Stimulated activated CD4-positive, alpha-beta T cell treated with anti-CD3 and anti-CD28 coated beads, TNF-alpha, amount 100 ng/mL, for 24 hours (primary cell): ENCODE data around the gene SKOR1.
A peak's percentile ranks its signal among the peaks of the same experiment; 100 is the strongest.

Experiments used
- DNase-seq, 3 experiments: peaks; one replicate each; pipeline ENCODE4 v3.0.0-alpha.2; 2020; ENCODE audit warnings: low read depth in 3 of 3

SKOR1 gene

DNA sequence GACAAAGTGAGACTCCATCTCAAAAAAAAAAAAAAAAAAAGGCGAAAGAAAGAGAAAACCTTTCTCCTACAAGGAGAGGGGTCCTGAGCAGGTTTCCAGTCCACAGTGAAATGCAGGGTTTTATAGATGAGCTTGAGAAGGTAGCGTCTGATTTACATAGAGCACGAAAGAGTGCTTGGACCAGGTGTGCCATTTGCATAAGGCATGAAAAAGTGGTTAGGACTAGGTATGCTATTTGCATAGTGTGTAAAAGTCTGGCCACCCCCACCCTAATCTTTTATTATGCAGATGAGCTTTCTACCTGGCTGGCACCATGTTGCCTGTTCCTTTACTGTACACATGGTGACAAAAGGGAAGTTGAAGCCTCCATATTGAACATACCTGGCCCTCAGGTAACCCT, 28.1 kb downstream of the SKOR1 start:
- DNase-seq: no peak

DNA sequence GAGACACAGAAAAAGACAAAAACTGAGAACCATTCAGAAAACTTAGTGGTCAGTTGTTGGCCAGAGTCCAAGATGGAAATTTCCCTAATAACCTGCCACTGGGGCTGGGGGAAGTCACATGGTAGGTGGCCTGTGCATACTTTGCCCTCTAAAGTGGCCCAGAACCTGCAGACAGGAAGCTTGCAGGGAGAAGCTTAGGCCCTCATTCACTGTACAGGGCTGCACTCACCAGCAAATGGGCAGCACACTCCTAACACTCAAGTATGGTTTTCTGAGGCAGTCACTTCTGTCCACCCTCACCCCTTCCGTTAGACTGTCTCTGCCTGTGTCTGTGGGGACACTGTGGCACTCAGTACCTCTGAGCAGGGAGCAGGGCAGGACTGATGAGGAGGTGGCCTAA, 29.0 kb downstream of the SKOR1 start:
- no peak for DNase-seq

DNA sequence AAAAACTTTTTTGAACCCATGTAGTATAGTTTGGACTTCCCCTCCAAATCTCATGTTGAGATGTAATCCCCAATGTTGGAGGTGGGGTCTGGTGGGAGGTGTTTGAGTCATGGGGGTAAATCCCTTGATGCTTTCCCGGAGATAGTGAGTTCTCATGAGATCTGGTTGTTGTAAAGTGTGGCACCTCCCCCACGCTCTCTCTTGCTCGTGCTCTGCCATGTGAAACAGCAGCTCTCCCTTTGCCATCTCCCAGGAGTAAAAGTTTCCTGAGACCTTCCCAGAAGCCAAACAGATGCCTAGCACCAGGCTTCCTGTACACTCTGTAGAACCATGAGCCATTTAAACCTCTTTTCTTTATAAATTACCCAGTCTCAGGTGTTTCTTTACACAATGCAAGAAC, 30.5 kb downstream of the SKOR1 start:
- DNase-seq: no peak

DNA sequence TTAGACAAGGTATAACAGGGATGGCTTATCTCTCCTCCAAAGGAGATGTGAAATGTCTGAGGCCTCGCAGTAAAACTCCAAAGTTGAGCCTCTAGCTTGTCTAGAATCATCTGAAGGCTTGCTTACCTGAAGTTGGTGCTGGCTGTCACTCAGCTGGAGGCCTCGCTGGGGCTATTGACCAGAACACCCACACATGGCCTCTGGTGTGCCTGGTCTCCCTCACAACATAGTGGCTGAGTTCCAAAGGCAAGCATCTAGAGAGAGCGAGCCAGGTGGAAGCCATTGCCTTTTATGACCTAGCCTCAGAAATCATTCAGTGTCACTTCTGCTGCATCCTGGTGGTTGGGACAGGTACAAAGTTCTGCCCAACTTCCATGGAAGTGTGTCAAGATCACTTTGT, 31.9 kb downstream of the SKOR1 start:
- no peak for DNase-seq

DNA sequence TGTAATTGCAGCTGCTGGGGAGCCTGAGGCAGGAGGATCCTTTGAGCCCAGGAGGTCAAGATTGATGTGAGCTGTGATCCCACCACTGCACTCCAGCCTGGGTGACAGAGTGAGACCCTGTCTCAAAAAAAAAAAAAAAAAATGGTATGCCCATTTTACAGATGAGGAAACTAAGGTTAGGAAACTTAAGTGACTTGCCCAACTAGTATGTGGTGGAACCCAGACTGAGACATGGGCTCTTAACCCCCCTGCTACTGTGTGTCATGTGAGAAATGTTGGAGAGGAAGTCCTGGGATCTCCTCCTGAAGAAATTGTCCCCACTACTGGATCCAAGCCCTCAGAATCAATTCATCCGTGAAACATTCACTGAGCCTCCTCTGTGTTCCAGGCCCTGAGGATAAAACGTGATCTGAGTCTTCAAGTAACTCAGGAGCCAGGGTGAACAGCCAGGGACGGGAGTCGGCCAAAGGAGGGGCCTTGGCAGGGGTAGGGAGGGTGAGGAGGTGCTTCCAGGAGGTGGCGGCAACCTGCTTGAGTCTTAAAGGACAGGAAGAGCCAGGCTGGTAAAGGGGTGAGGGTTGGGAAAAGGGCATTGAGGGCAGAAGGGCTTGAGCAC, 34.1 kb downstream of the SKOR1 start:
- no peak for DNase-seq

DNA sequence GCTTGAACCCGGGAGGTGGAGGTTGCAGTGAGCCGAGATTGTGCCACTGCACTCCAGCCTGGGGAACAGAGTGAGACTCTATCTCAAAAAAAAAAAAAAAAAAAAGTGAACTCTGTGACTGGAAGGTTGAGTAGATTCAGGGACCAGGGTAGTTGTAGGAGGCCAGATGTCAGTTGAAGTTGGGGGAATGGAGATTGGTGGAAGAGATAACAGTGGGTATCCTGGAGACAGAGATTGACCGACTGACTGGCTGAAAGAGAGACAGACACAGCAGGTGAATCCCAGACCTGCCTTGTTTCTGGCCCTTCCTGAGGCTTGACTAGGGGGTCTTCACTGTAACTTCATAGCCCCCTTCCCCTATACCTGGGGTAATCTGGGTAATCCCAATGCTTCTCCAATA, 36.7 kb downstream of the SKOR1 start:
- no peak for DNase-seq

DNA sequence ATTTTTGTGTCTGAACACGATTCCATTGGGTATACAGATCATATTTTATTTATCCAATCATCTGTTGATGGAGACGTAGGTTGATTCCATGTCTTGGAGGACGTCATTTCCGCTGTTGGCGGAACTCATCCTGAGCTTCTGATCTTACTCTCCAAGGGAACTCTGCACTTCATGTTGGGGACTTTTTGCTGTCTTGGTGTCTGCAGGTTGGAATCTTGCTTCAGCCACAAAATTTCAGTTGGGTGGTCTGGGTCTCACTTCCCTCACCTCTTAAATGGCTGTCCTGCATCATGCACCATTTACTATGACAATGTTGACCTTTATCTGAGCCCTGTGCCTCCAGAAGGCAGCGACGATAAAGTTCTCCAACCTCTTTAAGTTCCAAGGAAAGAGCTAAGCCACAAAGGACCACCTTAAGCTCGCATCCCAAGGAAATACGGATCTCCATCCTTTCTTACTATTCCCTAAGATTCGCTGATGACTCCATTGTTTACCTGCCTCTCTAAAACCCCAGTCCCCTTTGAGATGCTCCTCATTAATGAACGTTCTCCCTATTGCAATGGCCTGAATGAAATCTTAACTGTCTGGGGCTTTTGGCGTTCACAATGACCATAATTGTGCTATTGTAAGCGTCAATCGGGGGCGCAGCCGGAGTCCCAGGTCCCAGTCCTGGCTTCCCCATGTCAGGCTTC, 37.6 kb downstream of the SKOR1 start:
- no peak for DNase-seq

DNA sequence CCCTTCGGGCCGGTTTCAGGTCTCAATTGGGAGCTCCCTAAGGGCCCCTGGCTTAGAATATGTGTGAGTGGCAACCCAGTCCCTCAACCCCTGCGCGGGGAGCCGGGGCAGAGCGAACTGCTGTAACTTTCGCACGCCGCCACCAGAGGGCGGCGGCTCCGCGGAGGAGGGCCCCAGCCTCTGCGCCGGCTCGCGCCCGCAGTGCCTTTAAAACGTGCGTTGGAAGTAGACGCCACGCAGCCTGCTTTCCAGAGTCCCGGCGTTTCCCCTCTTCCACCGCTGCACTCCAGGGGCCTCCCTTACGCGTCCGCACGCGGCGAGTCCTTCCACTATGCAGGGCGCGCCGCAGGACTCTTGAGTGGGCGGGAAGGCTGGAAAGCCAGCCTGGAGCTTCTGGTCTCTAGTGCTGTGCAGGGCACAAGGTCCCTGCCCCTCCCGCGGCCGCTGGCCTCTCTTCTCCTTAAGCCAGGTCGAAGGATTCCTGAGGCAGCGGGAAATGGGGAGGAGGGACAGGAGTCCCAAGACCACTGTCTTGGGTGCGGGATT, 38.2 kb downstream of the SKOR1 start:
- peak in 2 of 3 experiments; percentile 61 to 68 for DNase-seq

DNA sequence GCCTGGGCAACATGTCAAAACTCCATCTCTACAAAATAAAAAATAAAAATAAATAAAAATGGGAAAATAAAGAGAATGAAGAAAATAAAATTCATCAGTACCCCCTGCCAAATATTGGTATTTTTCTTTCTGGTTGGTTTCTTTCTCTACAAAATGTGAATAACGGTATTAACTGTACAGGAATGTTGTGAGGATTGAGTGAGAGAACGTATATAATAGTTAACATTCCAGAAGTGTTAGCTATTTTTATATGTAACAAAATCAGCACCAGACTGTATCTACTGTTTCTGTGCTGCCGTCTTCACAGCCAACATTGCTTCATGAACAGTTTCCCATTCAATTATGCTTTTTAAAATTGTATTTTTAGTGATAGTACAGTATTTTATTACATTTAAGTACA, 40.0 kb downstream of the SKOR1 start:
- no peak for DNase-seq

DNA sequence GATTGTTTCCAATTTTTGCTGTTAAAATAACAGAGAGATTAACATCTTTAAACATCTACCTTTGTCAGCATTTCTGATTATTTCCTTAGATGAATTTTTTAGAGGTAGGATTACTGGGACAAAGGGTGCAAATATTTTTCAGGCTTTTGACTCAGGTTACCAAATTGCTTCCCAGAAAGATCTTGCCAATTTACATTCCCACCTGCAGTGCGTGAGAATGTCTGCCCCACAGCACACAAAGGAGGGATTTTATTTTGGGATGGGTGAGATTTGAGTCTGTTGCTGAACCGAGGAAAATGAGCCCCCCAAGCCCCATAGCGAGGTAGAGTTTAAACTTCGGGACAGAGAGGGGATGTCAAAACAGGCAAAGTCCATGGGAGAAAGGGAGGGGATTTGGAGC, 40.5 kb downstream of the SKOR1 start:
- DNase-seq: no peak

DNA sequence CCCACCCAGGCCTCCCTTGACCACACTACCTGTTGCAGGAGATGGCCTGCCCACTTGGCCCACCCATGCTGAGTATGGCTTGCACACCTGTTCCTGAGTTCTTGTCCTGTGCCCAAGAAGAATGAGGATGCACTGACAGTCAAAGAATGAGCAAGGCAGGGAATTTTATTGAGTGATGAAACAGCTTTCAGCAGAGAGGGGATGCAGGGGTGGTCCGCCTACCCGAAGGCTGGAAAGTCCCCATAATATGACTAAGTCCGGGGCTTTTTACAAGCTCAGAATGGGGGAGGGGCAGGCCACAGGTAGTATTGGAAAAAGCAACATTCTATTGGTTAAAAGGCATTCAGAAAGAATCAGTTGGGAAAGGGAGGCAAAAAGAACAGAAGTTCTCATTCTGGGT, 44.4 kb downstream of the SKOR1 start:
- DNase-seq: no peak

DNA sequence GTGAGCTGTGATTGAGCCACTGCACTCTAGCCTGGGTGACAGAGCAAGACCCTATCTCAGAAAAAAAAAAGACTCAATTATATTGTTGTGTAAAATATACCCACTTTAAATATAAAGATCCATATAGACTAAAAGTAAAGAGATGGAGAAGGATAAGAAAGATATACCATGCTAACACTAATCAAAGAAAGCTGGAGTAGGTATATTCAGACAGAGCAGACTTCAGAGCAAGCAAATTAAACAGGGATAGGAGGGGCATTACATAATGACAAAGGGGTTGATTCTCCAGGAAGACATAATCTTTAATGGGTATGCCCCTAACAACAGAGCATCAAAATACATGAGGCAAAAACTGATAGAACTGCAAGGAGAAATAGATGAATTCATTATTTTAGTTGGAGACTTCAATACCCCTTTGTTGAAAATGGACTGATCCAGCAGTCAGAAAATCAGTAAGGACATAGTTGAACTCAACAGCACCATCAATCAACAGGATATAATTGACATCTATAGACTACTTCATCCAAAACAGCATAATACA, 45.6 kb downstream of the SKOR1 start:
- no peak for DNase-seq

DNA sequence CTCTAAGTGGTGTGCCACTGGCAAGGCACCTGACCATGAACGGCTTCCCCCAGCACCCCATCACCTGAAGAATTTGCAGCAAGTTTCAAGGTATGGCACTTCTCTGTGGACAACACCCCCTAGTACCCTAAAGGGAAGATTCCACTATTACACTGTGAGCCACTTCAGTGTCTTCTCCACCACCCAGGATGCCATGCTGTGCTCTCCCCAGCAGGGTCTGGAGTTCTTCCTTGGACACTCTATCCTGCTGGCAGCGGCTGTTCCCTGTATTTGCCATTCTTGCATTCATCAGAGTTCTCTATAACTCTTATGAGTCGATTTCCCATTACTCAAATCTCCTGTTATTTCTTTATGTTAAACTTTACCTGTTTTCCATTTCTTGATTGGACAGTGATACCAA, 48.5 kb downstream of the SKOR1 start:
- no peak for DNase-seq

DNA sequence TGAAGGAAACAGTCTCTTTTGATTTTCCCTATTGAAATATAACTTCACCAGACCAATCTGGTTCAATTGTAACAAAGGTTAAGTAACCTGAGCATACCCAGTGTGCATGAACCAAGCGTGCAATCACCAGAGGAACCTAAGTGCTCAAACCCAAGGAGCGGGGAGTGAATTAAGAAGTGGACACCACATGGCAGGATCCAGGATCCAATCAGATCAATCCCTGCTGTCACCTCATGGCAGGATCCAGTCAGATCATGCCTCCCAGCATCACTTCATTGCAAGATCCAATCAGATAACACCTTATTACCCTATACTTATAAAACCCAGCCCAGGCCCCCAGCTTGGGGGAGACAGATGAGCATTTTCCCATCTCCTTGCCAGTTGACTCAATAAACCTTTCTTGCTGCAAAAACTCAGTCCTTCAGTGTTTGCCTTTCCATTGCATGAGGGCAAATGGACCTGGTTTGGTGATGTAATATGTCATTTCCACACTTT, 53.5 kb downstream of the SKOR1 start:
- no peak for DNase-seq

DNA sequence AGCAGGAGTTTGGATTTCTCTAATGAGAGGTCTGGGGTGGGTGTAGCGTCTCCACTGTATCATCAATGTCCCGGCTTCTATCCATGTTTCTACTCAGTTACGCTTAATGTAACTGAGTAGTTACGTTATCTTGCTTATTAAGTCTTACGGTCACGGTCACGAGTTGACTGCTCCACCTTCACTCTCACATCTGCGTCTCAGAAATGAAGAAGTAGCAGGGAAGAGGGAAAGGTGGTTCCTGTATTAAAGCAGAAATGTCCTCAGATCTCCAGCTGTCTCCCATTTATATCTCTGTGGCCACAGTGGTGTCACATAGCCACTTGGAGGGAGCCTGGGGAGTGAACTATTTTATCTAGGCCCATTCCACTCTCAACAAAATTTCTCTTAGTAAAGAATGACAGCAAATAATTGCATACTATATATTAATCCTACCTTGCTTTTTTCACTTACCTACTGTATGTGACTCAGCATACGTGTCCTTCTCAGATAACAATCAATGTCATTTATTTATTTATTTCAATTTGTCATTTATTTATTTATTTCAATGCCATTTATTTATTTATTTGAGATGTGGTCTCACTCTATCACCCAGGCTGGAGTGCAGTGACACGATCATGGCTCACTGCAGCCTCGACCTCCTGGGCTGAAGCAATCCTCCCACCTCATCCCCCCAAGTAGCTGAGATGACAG, 54.3 kb downstream of the SKOR1 start:
- no peak for DNase-seq

DNA sequence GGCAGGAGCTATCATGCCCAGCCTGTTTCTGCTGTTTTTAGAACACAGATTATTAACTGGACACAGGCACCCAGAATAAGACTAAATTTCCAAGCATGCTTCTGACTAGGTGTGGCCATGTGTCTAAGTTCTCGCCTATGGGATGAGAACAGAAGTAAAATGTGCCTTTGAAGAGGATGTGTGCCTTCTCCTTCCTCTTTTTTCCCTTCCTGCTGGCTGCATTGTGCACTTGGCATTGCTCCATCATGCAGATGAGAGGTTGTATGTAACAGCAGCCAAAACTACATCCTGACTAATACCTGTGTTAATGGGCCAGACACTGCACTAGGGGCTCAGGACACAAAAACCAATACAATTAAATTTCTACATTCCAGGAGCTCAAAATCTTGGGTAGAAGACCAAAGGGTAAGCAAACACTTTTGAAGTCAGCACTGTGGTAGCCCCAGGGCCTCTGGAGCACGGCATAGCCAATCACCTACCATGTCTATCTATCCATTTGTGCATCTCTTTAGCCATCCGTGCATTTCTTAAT, 55.4 kb downstream of the SKOR1 start:
- DNase-seq: no peak

DNA sequence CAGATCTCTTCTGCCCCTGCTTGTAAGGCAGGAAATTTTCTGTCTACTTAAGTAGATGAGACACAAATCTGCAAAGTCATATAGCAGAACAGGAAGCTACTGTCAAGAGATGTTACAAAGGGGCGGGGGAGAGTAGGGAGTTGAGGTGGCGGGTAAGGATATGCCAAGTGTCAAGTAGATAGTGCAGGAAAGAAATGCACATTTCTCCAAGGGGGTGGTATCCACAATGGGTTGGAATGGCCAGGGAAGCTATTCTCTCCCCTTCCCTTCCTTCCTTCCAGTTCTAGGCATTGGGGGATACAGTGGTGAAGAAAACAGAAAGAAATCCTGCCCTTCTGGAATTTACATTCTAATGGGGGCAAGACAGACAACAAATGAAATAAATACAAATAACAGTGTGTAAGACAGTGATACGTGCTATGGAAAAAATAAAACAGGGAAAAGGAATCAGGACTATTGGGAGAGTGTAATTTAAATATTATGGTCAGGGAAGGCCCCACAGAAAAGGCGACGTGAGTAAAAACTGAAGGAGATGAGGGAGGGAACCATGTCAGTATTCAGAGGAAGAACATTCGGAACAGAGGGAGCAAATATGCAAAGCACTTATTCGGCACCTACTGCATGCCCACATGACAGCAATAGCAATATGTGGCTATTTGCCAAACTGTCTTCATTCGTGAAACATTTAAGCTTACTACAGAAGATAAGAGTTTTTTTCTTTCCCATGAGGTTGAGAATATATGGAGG, 57.4 kb downstream of the SKOR1 start:
- DNase-seq: no peak

DNA sequence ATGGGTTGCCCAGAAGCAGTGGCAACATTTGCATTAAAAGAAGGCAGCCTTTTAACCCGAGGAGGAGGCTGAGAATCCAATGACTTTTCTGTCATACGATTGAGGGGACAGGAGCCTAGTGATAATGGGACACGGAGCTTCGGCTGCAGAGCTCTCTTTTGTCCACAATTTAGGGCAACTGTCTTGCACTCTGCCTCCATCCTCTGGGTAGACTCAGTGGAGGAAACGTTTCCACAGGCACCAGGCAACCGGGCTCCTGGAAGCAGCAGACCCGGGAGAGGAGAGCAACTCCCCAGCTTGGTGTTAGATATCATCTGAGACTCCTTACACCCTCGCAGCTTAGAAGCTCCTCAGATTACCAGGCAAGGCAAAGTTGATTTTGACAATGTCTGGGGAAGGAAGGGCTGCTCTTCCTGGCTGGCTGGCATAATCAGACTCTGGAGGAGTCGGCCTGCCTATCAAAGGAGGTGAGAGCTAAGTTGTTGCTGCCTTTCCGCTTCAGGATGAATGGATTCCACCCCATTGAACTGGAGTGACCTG, 58.0 kb downstream of the SKOR1 start:
- no peak for DNase-seq

DNA sequence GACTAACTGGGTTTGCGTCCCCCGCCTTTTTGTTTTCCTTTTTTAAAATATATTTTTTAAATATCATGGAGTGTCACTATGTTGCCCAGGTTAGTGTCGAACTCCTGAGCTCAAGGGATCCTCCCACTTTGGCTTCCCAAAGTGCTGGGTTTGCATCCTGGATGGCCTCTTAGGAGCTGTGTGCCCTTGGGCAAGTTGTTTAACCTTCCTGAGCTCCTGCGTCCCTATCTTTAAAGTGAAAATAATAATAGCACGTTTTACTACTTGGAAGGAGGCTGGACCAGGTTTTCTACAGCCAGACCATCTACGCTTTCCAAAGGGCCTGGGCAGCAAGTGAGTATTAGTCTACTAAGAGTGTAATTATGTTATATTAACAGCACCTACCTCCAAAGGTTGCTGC, 58.7 kb downstream of the SKOR1 start:
- DNase-seq: no peak
